Esophagus muscularis mucosa (tissue), 4 donors: ENCODE measurements around the gene ZNF615. TPM values are rescaled to one million over a fixed set of nuclear protein-coding genes. Genes with fewer than 3 reads are reported as not detected.
"Not testable (repeated sequence)": the region's sequence is repeated elsewhere in the genome, so short reads cannot be mapped to it uniquely, and the experiment has no call there.

Experiments
- DNase-seq: peaks from one replicate; pipeline ENCODE4 v3.0.0-alpha.2; 2017; ENCODE audit errors: extremely low spot score
- H3K27ac ChIP-seq, 4 donors: fragments of 200-600 bp; sonication (generic); replicated peaks in 1 of 4; 1 replicate in 3 of 4; 2 replicates in 1 of 4; pipeline ENCODE4 v1.5.1; 2016 to 2019; ENCODE audit warnings: mild to moderate bottlenecking in 1 of 4
- H3K27me3 ChIP-seq, 4 donors: fragments of 200-600 bp; sonication (generic); one replicate each; pipeline versions ENCODE4 v1.5.1 to v1.6.0; 2016 to 2019
- H3K36me3 ChIP-seq, 4 donors: fragments of 200-600 bp; sonication (generic); one replicate each; pipeline ENCODE4 v1.5.1; 2016 to 2019
- H3K4me1 ChIP-seq, 4 donors: fragments of 200-600 bp; sonication (generic); one replicate each; pipeline ENCODE4 v1.5.1; 2016 to 2019
- H3K4me3 ChIP-seq, 4 donors: fragments of 200-600 bp; sonication (generic); 1 replicate in 2 of 4; 2 replicates in 2 of 4; pipeline ENCODE4 v1.5.1; 2016 to 2019; ENCODE audit warnings: mild to moderate bottlenecking in 4 of 4, moderate library complexity in 1 of 4
- H3K9me3 ChIP-seq, 4 donors: fragments of 200-600 bp; sonication (generic); 1 replicate in 3 of 4; 2 replicates in 1 of 4; pipeline ENCODE4 v1.5.1; 2016 to 2019
- EP300 ChIP-seq: sonication (generic); formaldehyde crosslinking; IDR thresholded peaks from one replicate; pipeline ENCODE4 v1.6.1; 2017; ENCODE audit warnings: antibody characterized with exemption
- POLR2A ChIP-seq: fragments of 450-650 bp; IDR thresholded peaks from one replicate; pipeline ENCODE4 v1.6.1; 2017; ENCODE audit warnings: antibody characterized with exemption, moderate library complexity, mild to moderate bottlenecking, low read depth
- POLR2AphosphoS5 ChIP-seq, 2 donors: sonication (generic); formaldehyde crosslinking; IDR thresholded peaks; one replicate each; pipeline ENCODE4 v1.6.1; 2017; ENCODE audit warnings: antibody characterized with exemption in 2 of 2
- WGBS: methylation state at CpG from one replicate; pipeline ENCODE4 v1.1.5; 2018; 5-methylcytosine and 5-hydroxymethylcytosine counted together
- intact Hi-C: fragments of 100-400 bp; cut with DNase I; formaldehyde crosslinking; loops from one replicate; pipeline ENCODE4 v1.15.1; 2023
- total RNA-seq, 4 donors: library from RNA; depleted of rRNA; stranded (reverse); fragments of >200 nt; gene quantifications; one replicate each; pipeline versions ENCODE4 v1.1.0 to v1.2.1, GENCODE V29; 2016
- TF ChIP-seq, protein P1 (sequence below), 3 experiments: fragments of 200-600 bp in 2 of 3; fragments of 450-650 bp in 1 of 3; sonication (generic) in 2 of 3; IDR thresholded peaks; one replicate each; pipeline ENCODE4 v1.5.1; 2017 to 2019; ENCODE audit warnings: antibody characterized with exemption in 3 of 3, mild to moderate bottlenecking in 2 of 3, moderate library complexity in 1 of 3

Gene ZNF615
- total RNA-seq, 4 donors from 2014 or later = 13.4 to 17.6 (median 15.2) TPM

DNA sequence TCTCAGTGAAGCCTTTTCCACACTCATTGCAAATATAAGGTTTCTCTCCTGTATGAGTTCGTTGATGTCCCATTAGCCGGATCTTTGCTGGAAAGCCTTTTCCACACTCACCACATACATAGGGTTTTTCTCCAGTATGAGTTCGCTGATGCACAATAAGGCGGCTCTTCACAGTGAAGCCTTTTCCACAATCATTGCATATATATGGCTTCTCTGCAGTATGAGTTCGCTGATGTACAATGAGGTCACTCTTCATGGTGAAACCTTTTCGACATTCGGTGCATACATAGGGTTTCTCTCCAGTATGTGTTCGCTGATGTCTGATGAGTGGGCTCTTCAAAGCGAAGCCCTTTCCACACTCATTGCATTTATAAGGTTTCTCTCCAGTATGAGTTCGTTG lies 14.6 kb downstream of the ZNF615 start:
- Histone ChIP-seq H3K9me3 (peaks cover 31 to 95% (median 79%) of the 10 kb centered on the region in 4 donors), H3K27me3 (no peaks in the 10 kb centered on the region), H3K4me1 (no peaks in the 10 kb centered on the region), H3K27ac (no peak overlapping the region), H3K4me3 (no peak overlapping the region), H3K36me3 (peaks cover 52 to 66% (median 59%) of the 10 kb centered on the region in 4 donors)
- TF ChIP-seq POLR2A = no peak
- no peak for TF ChIP-seq EP300
- TF ChIP-seq POLR2AphosphoS5 (IDR thresholded peaks at IDR 0.05) = no peak
- TF ChIP-seq, protein P1, sequence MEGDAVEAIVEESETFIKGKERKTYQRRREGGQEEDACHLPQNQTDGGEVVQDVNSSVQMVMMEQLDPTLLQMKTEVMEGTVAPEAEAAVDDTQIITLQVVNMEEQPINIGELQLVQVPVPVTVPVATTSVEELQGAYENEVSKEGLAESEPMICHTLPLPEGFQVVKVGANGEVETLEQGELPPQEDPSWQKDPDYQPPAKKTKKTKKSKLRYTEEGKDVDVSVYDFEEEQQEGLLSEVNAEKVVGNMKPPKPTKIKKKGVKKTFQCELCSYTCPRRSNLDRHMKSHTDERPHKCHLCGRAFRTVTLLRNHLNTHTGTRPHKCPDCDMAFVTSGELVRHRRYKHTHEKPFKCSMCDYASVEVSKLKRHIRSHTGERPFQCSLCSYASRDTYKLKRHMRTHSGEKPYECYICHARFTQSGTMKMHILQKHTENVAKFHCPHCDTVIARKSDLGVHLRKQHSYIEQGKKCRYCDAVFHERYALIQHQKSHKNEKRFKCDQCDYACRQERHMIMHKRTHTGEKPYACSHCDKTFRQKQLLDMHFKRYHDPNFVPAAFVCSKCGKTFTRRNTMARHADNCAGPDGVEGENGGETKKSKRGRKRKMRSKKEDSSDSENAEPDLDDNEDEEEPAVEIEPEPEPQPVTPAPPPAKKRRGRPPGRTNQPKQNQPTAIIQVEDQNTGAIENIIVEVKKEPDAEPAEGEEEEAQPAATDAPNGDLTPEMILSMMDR (IDR thresholded peaks at IDR 0.05) = no peak
- intact Hi-C loops = no loop called here
- no peak for DNase-seq
- 98% methylated on average over 10 of the region's 10 CpGs for WGBS

DNA sequence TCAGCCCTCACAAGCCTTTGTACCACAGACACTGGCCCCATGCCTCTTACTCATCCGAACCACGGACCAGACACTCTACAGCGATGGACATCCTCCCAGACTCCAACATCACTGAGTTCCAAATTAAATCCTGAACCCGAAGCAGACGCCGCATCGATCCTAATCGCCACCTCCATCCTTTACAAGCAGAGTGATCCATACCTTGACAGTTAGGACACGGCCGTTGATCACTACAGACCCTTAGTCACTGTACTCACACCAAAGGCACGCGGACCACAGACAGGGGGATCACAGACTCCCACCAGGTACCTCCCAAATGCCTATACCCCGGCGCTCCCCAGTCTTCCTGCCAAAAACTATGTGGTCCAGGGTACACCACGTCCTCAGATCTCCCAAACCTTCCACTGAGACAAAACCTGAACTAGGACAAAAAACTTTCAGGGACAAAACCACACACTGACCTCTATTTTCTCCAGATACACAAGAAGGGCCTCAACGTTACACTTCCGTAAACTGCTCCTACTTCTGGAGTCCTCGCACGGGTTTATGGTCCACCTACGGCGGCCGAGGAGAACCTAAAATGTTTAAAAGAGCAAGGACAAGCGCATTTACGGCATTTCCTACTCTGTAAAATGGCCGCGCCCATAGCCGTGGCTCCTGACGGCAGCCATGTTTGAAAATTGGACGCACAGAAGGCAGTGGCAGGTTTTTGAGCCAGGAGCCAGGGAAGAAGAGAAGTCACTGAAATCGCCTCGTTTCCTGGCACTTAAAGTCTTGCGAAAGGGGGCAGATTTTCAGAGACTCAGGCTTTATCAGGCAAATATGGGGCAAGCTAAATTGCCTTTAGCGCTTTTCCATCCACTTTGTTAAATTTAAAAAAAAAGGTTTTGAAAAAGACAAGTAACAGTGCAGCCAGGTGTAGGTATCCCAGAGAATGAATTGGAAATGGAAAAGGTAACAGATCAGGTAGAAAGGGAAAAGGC lies 21.4 kb downstream of the ZNF615 start, which contains the start of gene ZNF350:
Gene ZNF350, minus strand, starts transcription at position 532 of the 983 bp plus-strand sequence. CDS start 12,480 bp downstream, outside the sequence.
- Histone ChIP-seq H3K9me3 (peaks cover 0 to 54% (median 30%) of the 10 kb centered on the region in 4 donors), H3K27me3 (no peaks in the 10 kb centered on the region), H3K36me3 (peaks cover 0 to 23% (median 3%) of the 10 kb centered on the region in 4 donors), H3K4me1 (peaks cover 10 to 18% (median 13%) of the 10 kb centered on the region in 4 donors), H3K27ac (peak within 1 kb of the TSS; percentile 79 to 81 (median 80)), H3K4me3 (peak within 1 kb of the TSS; percentile 77 to 86 (median 80))
- intact Hi-C loops = loop anchor here (2.0 kb wide), 1 partner anchor 60 kb away; the partner anchor contains the start of gene ZNF613
- 3% methylated on average over 33 of the region's 33 CpGs for WGBS
- TF ChIP-seq POLR2A (no peak), POLR2AphosphoS5 (IDR thresholded peaks at IDR 0.05) (peak; percentile 86 to 95)
- DNase-seq = peak; percentile 94

DNA sequence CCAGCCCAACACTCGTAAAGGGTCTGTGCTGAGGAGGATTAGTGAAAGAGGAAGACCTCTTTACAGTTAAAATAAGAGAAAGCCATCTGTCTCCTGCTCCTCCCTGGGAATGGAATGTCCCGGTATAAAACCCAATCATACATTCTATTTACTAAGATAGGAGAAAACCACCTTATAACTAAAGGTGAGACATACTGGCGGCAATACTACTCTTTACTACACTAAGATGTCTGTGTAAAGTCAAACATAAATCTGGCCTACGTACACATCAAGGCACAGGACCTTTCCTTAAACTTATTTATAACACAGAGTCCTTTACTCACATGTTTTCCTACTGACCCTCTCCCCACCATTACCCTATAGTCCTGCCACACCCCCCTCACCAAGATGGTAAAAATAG lies 24.6 kb downstream of the ZNF615 start:
- no peak for DNase-seq
- no peaks in the 10 kb centered on the region for H3K27me3 ChIP-seq
- H3K36me3 ChIP-seq = peaks cover 9 to 46% (median 22%) of the 10 kb centered on the region in 4 donors
- intact Hi-C loops = no loop called here
- H3K27ac ChIP-seq = no peak overlapping the region
- H3K9me3 ChIP-seq = peaks cover 0 to 53% (median 33%) of the 10 kb centered on the region in 4 donors
- TF ChIP-seq POLR2AphosphoS5 (IDR thresholded peaks at IDR 0.05) = no peak
- TF ChIP-seq POLR2A = no peak
- TF ChIP-seq, protein P1 (IDR thresholded peaks at IDR 0.05) = no peak
- no peak for TF ChIP-seq EP300
- H3K4me3 ChIP-seq = no peak overlapping the region
- WGBS = 97% methylated on average over 4 of the region's 4 CpGs
- H3K4me1 ChIP-seq = peaks cover 10 to 18% (median 13%) of the 10 kb centered on the region in 4 donors

DNA sequence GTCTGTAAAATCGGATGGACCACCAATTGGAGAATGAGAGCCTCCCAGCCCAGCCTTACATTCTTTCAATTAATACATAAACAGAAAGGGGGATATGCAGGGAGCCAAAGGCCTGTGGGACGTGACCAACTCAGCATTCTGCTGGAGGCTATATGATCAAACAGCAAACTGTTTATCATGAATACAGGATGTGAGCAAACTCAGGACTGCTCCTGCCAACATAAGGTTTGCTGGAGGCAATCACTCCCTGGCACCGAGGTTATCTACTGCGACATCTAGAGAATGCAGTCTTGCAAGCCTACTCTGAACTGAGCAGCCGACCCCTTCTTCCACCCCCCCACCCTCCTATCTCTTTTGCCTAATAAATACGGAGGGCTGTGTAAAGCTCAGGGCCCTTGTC lies 27.1 kb downstream of the ZNF615 start:
- intact Hi-C loops = not testable (repeated sequence)

GRCh38 chr19:51980116-51980736 lies 27.8 kb downstream of the ZNF615 start:
- peaks cover 0 to 81% (median 57%) of the 10 kb centered on the region in 4 donors for H3K9me3 ChIP-seq
- H3K27me3 ChIP-seq = no peaks in the 10 kb centered on the region
- H3K27ac ChIP-seq = no peak overlapping the region
- intact Hi-C loops = no loop called here
- H3K4me3 ChIP-seq = no peak overlapping the region
- TF ChIP-seq, protein P1 (IDR thresholded peaks at IDR 0.05) = no peak
- H3K4me1 ChIP-seq = peaks cover 3 to 8% (median 5%) of the 10 kb centered on the region in 4 donors
- WGBS = 91% methylated on average over 6 of the region's 6 CpGs
- DNase-seq = no peak
- peaks cover 9 to 72% (median 24%) of the 10 kb centered on the region in 4 donors for H3K36me3 ChIP-seq

More for the DNA sequence above, 27.1 kb downstream of the ZNF615 start:
- not testable (repeated sequence) for H3K27me3 ChIP-seq, H3K27ac ChIP-seq, DNase-seq, H3K4me3 ChIP-seq
- H3K9me3 ChIP-seq = peaks cover 0 to 74% (median 51%) of the 10 kb centered on the region in 4 donors
- H3K4me1 ChIP-seq = peaks cover 10 to 15% (median 12%) of the 10 kb centered on the region in 4 donors
- H3K36me3 ChIP-seq = peaks cover 9 to 66% (median 22%) of the 10 kb centered on the region in 4 donors
- WGBS = 95% methylated on average over 6 of the region's 6 CpGs
